NCI-H2107 treated with DMSO at 0.1 percent for 48 hours (cell line): ENCODE measurements around the gene FAM171A2.
"Not testable (repeated sequence)": the region's sequence is repeated elsewhere in the genome, so short reads cannot be mapped to it uniquely, and the experiment has no call there.

Experiments
- DNase-seq: peaks from one replicate; lab custom pipeline; 2025; ENCODE audit not compliant: unreplicated experiment; lab: John Stamatoyannopoulos, UW

FAM171A2 gene

DNA sequence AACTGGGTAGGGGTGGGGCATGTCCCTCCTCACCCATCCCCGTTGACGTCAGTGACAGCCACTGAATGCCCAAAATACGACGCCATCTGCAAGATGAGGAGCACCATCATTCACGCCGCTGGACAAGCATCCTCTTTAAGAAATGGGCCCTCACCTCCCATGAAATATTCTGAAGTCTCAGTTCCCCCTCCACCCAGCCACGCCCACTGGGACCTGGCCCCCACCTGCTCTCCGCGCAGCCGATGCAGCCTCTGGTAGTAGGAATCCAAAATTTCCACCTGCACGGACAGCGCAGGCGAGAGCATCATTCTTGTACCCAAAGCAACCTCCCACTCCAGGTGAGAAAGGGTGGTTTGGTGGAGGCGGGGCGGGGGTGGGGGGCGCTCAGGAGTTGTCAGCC, 20.2 kb upstream of the FAM171A2 start:
- DNase-seq, result no peak

DNA sequence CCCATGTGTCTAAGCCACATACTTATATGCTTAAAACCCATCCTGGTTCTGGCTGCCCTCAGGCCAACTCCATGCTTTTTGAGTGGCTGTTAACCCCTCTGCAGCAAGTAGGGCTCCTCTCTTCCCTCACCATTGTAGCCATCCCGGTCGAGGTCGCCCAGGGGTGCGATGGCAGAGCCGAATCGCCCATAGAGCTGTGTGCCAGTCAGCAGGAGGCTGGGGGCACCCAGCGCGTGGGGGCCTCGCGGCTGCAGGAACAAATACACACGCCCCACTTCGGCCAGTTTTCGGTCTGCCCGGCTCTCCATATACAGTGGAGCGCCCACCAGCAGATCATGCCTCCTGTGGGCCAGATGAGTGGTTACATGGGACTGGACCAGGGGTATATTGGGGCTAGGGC, 19.7 kb upstream of the FAM171A2 start:
- DNase-seq, result no peak

DNA sequence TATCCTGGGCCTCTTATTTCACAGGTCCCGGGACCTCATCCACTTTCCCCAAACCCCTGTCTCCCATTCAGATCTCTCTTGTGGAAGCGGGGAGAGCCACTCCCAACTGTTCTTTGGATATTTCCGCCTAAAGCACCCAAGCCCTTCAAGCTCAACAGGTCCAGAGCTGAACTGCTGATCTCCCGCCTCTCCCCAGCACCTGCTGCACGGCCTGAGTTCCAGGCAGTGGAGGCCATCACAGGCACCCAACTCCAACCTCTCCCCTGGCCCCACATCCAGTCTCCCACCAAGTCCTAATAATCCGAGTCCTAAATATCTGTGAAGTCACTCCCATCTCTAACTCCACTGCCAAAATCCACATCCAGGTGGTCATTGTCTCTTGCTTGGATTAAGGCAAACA, 19.3 kb upstream of the FAM171A2 start:
- no peak for DNase-seq

DNA sequence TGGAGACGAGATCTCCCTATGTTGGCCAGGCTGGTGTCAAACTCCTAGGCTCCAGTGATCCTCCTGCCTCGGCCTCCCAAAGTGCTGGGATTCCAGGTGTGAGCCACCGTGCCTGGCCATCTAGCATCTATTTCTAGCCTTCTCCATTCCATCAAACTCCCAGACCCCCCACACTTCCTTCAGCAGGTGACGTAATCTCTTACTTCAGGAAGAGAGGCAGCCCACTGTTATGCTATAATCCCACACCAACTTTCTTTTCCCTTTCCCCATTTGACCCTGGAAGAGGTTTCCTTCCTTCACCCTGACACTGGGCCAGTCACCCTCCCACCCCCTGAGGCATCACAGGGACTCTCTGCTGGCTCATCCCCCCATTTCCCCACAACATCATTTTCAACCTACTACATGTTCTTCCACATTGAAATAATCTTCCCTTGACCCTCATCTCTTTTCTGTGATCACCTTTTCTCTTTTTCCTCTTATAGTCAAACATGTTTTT, 18.2 kb upstream of the FAM171A2 start:
- DNase-seq, result no peak

DNA sequence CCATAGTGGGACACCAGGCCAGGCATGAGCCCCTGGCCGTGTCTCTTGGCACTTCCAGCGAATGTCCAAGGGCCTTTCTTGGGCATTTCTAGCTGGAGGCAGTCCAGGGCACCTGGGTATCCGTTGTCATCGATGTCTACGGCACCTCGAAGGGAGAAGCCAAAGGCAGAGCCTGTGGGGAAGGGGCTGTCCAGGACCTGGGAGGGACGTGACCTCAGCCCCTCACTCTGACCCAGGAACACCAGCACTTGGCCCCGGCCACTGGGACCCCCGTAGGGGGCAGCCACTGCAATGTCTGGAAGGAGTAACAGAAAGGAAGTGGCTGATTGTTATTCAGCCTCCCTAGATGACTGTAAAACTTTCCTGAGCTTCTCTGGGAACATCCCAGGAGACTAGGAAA, 17.1 kb upstream of the FAM171A2 start:
- no peak for DNase-seq

DNA sequence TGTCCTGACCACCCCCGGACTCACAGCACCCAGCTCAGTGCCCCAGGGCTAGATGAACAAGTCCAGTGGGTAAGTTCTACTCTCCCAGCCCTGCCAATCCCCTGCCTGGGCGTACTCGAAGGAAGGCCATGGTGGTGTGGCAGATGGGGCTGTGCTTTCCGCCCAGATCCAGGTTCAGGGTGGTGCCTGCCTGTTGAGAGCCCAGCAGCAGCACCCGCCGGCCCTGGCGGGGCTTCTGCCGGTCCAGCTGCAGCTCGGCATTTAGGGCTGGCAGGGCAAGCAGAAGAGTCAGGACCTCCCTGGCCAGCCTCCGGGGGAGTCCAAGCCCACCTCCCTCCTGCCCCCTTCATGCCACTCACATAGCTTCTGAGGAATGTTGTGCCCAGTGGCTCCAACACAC, 16.2 kb upstream of the FAM171A2 start:
- DNase-seq, result no peak

DNA sequence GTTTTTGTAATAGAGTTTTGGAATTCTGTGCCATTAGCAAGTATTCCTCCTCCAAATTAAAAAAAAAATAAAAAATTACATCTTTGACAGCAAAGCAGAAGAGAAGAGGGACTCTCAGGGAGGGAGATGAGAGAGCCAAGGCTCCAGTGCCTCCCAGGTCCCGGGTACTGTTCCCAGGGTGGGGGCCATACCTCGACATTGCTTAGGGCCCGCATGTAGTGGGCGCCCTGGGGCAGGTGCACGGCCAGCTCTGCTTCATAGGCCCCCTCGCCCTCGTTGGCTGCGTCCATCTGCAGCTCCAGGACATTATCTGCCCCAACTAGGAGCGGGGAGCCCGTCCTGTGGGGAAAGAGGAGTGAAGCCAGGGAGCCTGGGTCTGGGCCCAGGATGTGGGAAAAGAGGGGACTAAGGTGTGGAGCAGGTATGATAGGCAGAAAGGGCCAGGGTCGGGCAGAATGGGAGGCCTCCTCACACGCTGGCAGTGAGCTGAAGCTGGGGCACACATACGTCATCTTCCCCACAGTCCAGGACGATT, 14.6 kb upstream of the FAM171A2 start:
- DNase-seq, result no peak

DNA sequence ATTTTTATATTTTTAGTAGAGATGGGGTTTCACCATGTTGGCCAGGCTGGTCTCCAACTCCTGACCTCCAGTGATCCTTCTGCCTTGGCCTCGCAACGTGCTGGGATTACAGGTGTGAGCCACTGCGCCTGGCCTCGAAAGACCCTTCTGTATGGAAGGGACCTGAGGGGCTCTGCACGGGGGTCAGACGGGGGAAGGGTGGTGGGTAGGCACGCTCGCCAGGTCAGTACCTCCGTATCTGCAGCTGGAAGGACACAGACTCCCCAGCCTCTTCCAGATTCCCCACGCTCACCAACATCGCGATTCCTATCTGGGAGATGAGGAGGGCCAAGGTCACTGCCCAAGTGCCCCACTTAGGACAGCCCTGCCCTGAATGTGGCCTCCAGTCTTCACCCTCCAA, 13.1 kb upstream of the FAM171A2 start:
- no peak for DNase-seq

DNA sequence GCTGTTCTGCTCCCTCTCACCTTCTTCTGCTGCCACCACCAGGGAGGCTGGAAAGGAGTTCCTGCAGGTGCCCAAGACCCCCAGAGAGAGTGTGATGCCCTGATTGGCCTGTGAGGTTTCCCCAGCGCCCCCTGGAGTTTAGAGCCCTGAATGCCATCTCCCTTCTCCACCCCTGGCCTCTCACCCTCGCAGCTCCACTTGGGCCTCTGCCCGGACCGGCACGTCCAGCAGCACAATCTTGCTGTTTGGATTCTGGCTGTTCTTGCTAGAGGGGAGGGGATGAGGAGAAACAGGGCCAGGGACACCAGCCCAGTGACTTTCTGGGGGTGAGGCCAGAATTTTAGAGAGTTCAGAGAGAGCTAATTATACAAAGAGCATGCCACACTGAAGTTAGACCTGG, 12.5 kb upstream of the FAM171A2 start:
- no peak for DNase-seq

DNA sequence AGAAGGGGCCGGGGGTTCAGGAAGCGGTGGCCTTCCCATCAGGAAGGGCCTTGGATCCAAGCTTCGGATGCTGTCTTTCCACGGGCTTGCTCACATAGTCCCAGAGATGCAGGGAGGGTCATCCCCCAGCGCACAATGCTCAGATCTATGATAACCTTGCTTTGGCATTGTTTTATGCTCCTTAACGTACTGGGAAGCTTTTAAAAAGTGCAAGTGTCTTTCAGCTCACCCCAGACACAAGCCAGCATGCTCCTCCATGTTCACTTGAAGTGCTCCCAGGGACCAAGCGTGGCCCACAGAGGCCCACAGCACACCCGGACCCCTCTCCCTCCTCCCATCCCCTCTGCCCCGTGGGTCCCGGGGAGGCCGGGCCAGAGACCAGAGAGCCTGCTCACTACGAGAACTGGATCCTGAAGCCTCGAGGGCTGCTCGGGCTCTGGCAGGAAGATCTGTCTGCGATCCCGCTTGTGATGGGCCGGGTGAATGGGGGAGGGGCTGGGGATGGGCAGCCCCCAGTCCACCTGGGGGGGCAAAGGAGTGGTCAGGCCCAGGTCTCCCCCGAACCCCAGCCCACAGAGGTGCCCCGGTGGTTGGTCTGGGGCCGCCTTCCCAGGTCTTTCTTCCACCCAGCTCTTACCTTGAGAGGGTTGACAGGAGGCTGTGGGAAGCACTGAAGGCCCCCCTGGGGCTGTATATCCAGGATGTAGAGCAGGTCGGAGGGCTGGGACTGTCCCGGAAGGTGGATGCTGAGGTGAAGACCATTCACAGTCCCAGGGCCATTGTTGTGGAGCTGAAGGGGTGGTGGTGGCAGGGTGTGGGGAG, 11.8 kb upstream of the FAM171A2 start:
- DNase-seq, result no peak

DNA sequence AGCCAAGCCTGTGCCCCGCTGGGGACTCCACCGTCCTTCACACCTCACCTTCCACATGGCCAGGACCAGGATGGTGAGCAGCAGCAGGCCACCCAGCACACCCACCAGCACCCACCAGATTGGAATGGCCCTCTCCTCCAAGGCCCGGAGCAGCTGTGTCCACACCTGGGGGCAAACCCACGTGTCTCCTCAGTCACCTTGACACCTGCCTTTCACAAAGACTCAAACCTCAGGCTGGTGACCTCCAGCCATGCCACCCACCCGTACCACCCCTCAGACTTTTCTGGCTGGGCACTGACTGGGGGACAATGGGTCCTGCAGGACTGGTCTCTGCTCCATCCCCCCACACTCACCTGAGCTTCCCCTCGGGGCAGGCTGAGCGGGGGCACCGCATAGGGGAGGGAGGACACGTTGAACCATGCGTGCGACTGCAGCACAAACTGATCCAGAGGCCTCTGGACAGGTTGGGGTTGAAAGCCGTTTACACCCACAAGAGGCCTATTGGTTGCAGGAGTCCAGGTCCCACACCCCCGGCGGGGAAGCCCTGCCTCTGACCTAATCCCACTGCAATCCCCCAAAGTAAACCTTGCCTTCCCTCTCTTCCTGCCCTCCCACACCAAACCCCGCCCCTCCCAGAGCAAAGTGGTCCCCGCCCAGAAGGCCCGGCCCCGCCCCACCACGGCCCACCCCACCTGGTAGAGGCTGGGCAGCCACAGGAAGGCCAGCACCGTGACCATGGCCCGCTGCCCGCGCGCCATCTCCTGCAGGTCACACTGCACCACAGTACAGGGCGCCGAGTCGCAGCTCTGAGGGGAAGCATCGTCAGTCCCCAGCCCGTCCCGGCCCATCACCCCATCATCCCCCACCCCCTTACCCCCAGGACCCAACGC, 10.9 kb upstream of the FAM171A2 start:
- DNase-seq, result no peak

DNA sequence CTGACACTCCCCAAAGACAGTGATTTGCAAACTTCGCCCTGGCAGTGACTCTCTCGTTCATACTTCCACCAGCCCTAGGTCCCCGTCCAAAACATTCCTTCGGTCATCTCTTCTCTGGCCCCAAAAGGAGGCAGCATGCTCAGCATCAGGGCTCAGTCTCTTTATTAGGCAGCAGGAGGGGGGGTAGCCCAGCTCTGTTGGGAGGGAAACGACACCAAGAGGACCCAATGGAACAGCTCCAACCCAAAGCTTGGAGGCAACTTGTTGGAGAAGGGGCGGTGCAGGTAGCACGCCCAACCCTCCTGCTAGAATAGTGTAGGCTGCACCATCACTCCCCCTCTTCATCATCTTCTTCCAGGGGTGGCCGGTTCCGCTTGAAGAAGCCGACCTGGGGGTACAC, 8.4 kb upstream of the FAM171A2 start:
- DNase-seq, result no peak

DNA sequence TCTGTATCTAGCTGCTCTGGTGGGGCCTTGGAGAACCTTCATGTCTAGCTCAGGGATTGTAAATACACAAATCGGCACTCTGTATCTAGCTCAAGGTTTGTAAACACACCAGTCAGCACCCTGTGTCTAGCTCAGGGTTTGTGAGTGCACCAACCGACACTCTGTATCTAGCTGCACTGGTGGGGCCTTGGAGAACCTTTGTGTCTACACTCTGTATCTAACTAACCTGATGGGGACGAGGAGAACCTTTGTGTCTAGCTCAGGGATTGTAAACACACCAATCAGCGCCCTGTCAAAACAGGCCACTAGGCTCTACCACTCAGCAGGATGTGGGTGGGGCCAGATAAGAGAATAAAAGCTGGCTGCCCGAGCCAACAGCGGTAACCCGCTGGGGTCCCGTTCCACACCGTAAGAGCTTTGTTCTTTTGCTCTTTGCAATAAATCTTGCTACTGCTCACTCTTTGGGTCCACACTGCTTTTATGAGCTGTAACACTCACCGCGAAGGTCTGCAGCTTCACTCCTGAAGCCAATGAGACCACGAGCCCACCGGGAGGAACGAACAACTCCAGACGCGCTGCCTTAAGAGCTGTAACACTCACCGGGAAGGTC, 5.9 kb upstream of the FAM171A2 start:
- DNase-seq, result not testable (repeated sequence)

DNA sequence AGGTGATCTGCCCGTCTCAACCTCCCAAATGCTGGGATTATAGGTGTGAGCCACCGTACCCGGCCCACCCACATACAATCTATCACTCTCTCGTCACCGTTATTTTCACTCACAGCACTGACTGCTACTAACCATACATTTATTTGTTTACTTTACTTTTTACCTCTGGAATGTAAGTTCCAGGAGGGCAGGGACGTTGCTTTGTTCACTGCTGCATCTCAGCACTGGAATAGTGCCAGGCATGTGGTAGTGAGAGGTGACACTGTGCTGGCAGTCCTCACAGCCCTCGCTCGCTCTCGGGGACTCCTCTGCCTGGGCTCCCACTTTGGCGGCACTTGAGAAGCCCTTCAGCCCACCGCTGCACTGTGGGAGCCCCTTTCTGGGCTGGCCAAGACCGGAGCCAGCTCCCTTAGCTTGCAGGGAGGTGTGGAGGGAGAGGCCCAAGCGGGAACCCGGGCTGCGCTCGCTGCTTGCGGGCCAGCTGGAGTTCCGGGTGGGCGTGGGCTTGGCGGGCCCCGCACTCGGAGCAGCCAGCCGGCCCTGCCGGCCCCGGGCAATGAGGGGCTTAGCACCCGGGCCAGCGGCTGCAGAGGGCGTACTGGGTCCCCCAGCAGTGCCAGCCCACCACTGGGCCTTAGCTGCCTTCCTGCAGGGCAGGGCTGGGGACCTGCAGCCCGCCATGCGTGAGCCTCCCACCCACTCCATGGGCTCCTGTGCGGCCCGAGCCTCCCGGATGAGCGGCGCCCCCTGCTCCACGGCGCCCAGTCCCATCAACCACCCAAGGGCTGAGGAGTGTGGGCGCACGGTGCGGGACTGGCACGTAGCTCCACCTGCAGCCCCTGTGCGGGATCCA, 5.0 kb upstream of the FAM171A2 start:
- DNase-seq, result not testable (repeated sequence)

DNA sequence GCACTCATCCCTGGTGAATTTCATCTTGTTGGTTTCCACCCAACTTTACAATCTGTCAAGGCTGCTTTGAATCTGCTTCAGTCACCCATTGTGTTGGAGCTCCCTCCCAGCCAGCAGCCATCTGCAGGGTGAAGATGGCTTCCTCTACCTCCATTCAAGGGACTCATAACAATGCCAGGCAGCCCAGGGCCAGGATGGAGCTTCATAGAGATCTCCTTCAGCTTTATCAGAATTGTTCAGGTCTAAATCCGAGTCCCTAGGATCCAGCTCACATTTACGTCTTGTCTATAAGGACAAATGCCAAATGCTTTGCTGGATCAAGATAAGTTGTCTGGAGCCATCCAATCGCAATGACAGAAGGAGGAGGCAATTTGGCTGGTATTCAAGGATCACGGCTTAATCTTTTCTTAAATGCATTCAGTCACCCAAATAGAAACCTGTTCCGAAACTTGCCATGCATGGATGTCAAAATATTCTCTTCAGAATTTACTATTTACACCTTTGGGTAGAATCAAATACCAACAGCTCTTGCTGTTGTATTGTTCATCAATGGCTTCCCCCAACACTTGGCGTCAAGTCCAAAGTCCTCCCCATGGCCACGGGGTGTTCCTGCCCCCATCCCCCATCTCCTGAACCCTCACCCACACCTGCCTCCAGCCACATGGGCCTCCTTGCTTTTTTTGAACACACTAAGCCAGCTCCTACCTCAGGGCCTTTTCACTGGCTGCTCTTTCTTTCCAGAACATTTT, 3.8 kb upstream of the FAM171A2 start:
- DNase-seq, result no peak

DNA sequence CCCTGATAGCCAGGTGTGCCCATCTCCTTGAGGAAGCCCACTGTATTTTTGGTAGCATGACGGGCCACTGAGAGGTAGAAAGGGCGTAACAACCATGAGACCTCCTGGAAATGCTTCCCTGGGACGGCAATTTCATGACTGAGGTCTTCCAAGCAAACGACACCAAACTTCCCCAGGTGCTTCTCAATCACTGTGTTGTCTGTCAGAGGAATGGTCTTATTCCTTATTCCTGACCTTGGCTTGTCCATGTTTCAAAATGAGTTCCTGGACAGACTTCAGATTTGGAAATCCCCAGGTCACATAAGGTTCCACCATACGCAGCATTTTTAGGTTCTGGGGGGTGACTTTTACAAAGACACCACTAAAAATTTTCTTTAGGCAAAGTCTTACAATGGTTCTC, 1.4 kb upstream of the FAM171A2 start:
- DNase-seq, result not testable (repeated sequence)

DNA sequence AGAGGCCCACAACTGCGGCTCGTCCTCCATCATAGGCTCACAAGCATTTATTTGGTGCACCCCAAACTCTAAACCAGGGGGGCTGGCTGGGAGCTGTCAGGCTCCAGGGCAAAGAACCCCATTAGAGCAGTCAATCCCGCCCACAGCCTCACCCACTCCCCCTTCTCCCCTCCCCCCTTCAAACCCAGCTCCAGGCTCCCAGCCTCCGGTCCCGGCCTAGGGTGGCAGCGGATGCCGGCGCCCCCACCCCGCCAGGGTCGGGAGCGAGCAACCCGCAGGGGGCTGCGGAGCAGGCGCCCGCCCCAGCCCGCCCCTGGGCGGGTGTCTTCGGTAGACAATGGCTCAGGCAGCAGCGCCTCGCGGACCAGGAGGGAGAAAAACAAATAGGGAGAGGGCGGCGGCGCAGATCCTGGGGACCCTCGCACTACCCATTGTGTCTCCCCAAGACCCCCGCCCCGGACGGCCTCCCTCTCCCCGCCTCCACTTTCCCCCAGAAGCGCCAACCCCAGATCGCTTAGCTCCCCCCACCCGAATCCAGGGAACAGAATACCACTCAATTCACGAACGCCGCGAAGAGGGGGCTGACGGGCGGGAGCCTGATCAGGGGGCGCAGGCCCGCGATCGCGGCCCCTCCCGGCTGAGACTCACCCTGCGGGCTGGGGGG, 572 bp downstream of the FAM171A2 start:
- DNase-seq, result no peak

DNA sequence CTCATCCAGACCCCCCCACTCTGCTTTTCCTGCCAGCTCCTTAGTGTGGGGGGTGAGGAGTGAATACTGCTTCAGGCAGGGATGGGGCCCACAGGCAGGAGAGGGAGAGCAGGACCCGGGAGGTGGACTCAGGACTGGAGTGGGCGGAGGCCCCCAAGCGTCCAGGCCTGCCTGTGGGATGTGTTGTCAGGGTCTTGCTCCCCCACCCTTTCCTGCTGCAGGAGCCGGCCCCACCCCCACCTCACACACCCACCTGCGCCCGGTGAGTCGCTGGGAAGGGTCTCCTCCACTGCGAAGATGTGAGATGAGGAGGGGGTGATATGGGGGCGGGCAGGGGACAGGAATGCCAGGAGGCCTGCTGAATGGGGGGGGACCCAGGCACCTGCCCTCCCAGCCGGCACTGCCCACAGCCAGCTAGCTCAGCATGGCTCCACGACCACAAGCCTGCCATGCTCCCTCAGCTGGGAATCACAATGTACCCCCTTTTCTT, 1.1 kb downstream of the FAM171A2 start:
- no peak for DNase-seq
